ENCODE results near the gene SETD7.

GRCh38 chr4:139582044-139582443 lies 26.0 kb upstream of the SETD7 start:
- TF ChIP-seq CTCF (IDR thresholded peaks at IDR 0.05; ENCODE audit: extremely low read depth in 1 of 2, insufficient read depth in 1 of 2, low read depth in 1 of 2, low read length in 2 of 2): no peak
- no peak for TF ChIP-seq POLR2A (IDR thresholded peaks at IDR 0.05; ENCODE audit: low read depth, low read length)
- TF ChIP-seq MYC (IDR thresholded peaks at IDR 0.05; ENCODE audit: low read depth, low read length): no peak
- no peak for TF ChIP-seq EZH2 (IDR thresholded peaks at IDR 0.05; ENCODE audit: borderline replicate concordance, low read depth, low read length, severe bottlenecking)
- TF ChIP-seq GATA2 (IDR thresholded peaks at IDR 0.05; ENCODE audit: insufficient read depth, insufficient read length, low read depth, low read length): no peak
- no peak for TF ChIP-seq MAX (IDR thresholded peaks at IDR 0.05; ENCODE audit: insufficient read depth, insufficient read length)
- TF ChIP-seq POLR2AphosphoS5 (IDR thresholded peaks at IDR 0.05; ENCODE audit: insufficient read depth, low read depth, low read length): no peak

Data from endothelial cell of umbilical vein (primary cell).